ENCODE results near the gene LRRC23.

The LRRC23 gene

DNA sequence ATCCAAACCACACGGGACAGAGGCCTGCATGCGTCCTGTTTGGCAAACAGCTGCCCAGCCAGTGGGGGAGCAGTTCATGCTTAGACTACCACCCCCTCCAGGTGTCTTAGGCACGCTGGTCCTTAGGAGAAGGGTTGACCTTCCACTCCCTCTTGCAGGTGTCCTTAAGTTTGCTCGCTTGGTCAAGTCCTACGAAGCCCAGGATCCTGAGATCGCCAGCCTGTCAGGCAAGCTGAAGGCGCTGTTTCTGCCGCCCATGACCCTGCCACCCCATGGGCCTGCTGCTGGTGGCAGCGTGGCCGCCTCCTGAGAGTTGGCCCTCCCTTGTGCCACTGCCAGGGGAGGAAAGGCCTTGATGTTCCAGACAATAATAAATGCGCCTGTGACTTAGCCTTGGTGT is 41.0 kb downstream of the LRRC23 start:
- Mint-ChIP-seq H3K36me3 (ENCODE audit: low read depth) (peaks cover 10% of the 10 kb centered on the region), H3K27me3 (ENCODE audit: low read depth) (peaks cover 4% of the 10 kb centered on the region), H3K27ac (peak overlapping the region in 2 of 3 experiments; percentile 99 to 100), H3K9me3 (no peaks in the 10 kb centered on the region), H3K4me1 (peaks cover 39% of the 10 kb centered on the region), H3K4me3 (peak overlapping the region; percentile 89 to 95 (median 92))
- TF ChIP-seq, protein P1, sequence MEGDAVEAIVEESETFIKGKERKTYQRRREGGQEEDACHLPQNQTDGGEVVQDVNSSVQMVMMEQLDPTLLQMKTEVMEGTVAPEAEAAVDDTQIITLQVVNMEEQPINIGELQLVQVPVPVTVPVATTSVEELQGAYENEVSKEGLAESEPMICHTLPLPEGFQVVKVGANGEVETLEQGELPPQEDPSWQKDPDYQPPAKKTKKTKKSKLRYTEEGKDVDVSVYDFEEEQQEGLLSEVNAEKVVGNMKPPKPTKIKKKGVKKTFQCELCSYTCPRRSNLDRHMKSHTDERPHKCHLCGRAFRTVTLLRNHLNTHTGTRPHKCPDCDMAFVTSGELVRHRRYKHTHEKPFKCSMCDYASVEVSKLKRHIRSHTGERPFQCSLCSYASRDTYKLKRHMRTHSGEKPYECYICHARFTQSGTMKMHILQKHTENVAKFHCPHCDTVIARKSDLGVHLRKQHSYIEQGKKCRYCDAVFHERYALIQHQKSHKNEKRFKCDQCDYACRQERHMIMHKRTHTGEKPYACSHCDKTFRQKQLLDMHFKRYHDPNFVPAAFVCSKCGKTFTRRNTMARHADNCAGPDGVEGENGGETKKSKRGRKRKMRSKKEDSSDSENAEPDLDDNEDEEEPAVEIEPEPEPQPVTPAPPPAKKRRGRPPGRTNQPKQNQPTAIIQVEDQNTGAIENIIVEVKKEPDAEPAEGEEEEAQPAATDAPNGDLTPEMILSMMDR (IDR thresholded peaks at IDR 0.05; ENCODE audit: unreplicated experiment in 3 of 3), result no peak

DNA sequence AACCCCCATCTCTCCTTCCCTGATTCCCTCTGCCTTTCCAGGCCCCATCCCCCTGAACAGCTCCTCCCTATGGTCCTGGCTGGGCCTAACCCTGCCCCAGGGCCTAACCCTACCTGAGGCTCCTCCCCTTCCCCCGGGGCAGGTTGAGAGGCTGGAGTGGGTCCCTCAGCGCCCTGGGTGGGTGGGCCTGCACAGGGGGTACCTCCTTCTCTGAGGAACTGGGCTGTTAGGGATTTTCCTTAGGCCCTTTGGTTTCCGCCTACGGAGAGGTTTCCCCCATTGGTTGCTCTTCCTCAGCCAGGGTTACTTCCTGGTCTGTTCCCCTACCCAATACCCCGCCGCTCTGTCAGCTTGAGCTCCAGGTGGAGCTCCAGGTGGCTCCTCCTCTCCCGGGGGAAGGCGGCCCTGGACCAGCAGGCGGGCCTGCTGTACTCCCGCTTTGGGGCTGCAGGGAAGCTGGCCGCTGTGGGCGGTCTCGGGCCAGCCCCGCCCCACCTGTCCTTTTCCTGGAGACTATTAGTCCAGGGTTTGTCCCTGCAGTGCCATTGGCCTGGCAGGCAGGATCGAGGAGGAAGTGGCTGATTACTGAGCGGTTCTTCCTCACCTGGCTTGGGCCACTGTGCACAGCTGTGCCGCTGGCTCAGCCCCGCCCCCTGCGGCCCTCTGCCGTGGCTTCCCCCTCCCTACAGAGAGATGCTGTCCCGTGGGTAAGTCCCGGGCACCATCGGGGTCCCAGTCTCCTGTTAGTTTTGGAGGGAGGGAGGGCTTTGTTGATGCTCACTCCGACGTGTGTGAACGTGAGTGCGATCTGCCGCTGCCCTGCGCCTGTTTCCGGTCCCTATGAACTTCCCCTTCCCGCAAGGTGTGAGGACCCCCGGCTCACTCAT is 41.7 kb downstream of the LRRC23 start:
- Mint-ChIP-seq H3K27ac (peak overlapping the region; percentile 4 to 84 (median 75)), H3K36me3 (ENCODE audit: low read depth) (peaks cover 5% of the 10 kb centered on the region), H3K4me1 (peaks cover 39% of the 10 kb centered on the region), H3K4me3 (peak overlapping the region; percentile 86 to 95 (median 92)), H3K9me3 (no peaks in the 10 kb centered on the region), H3K27me3 (ENCODE audit: low read depth) (peaks cover 4% of the 10 kb centered on the region)
- TF ChIP-seq, protein P1 (IDR thresholded peaks at IDR 0.05; ENCODE audit: unreplicated experiment in 3 of 3), result no peak

- Mint-ChIP-seq H3K27me3 (ENCODE audit: low read depth) (peaks cover 4% of the 10 kb centered on the region), H3K9me3 (no peaks in the 10 kb centered on the region), H3K4me3 (peak overlapping the region; percentile 86 to 95 (median 92)), H3K36me3 (ENCODE audit: low read depth) (peaks cover 4% of the 10 kb centered on the region), H3K27ac (peak overlapping the region; percentile 4 to 84 (median 75)), H3K4me1 (peaks cover 39% of the 10 kb centered on the region)
- TF ChIP-seq, protein P1 (IDR thresholded peaks at IDR 0.05; ENCODE audit: unreplicated experiment in 3 of 3), result no peak
Measured at GRCh38 chr12:6946920-6947374, 42.3 kb downstream of the LRRC23 start.

DNA sequence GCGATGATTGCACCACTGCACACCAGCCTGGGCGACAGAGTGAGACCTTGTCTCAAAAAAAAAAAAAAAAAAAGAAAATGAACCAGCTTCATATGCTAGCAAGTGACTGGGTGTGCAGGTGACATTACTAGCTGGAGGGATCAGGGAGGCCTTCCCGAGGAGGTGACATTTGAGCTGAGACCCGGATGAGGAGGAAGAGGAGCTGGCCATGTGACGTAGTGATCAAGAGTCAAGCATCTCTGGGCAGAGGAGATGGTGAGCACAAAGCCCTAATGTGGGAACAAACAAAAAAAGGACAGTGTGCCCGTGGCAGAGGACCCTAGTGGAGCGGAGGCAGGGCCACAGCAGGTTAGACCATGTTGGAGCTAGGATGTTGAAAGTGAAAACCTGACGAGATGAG is 43.0 kb downstream of the LRRC23 start:
- H3K4me3 Mint-ChIP-seq, result peak overlapping the region in 2 of 3 experiments; percentile 30 to 42
- H3K9me3 Mint-ChIP-seq, result no peaks in the 10 kb centered on the region
- H3K27me3 Mint-ChIP-seq (ENCODE audit: low read depth), result peaks cover 4% of the 10 kb centered on the region
- H3K4me1 Mint-ChIP-seq, result peaks cover 34% of the 10 kb centered on the region
- no peaks in the 10 kb centered on the region for H3K36me3 Mint-ChIP-seq (ENCODE audit: low read depth)
- TF ChIP-seq, protein P1 (IDR thresholded peaks at IDR 0.05; ENCODE audit: unreplicated experiment in 3 of 3), result no peak
- no peak overlapping the region for H3K27ac Mint-ChIP-seq

- H3K27ac Mint-ChIP-seq, result peak overlapping the region in 1 of 3 experiments; percentile 18
- no peaks in the 10 kb centered on the region for H3K9me3 Mint-ChIP-seq
- H3K4me1 Mint-ChIP-seq, result peaks cover 26% of the 10 kb centered on the region
- H3K36me3 Mint-ChIP-seq (ENCODE audit: low read depth), result no peaks in the 10 kb centered on the region
- peak overlapping the region in 2 of 3 experiments; percentile 32 to 46 for H3K4me3 Mint-ChIP-seq
- peaks cover 4% of the 10 kb centered on the region for H3K27me3 Mint-ChIP-seq (ENCODE audit: low read depth)
- TF ChIP-seq, protein P1 (IDR thresholded peaks at IDR 0.05; ENCODE audit: unreplicated experiment in 3 of 3), result no peak
Measured at GRCh38 chr12:6948873-6949594, 44.4 kb downstream of the LRRC23 start.

Data from nephron (organoid).